ENCODE data around the gene RALGAPA2. TPM values are rescaled to one million over a fixed set of nuclear protein-coding genes. Genes with fewer than 3 reads are reported as not detected.

RALGAPA2 gene
- total RNA-seq, 1 experiment from 2014 or later = 18.2 TPM

GRCh38 chr20:20679316-20679715 lies 33.1 kb downstream of the RALGAPA2 start:
- H3K36me3 Mint-ChIP-seq = peaks cover 12% of the 10 kb centered on the region
- H3K27ac Mint-ChIP-seq = no peak overlapping the region
- POLR2A ChIA-PET = no interaction called here

GRCh38 chr20:20677186-20677585 lies 35.3 kb downstream of the RALGAPA2 start:
- ChIA-PET CTCF (no interaction called here), POLR2A (no interaction called here)
- Mint-ChIP-seq H3K27me3 (ENCODE audit: low read depth) (no peaks in the 10 kb centered on the region), H3K9me3 (peaks cover 8% of the 10 kb centered on the region), H3K4me1 (peaks cover 6% of the 10 kb centered on the region), H3K36me3 (peaks cover 19% of the 10 kb centered on the region), H3K4me3 (no peak overlapping the region), H3K27ac (no peak overlapping the region)
- no peak for DNase-seq (ENCODE audit: low spot score)
- ATAC-seq = no peak
- no peak for TF ChIP-seq ZNF121 (CRISPR knock-in tag; IDR thresholded peaks at IDR 0.05)

More at GRCh38 chr20:20679316-20679715, 33.1 kb downstream of the RALGAPA2 start:
- CTCF ChIA-PET = no interaction called here
- DNase-seq (ENCODE audit: low spot score) (no peak), ATAC-seq (no peak)
- TF ChIP-seq NR1H2 (CRISPR knock-in tag; IDR thresholded peaks at IDR 0.05) = no peak
- TF ChIP-seq FOXK1 (CRISPR knock-in tag; IDR thresholded peaks at IDR 0.05) = no peak
- no peak for TF ChIP-seq PRDM15 (CRISPR knock-in tag; IDR thresholded peaks at IDR 0.05)
- TF ChIP-seq CREM (CRISPR knock-in tag; IDR thresholded peaks at IDR 0.05) = no peak
- no peak for TF ChIP-seq TCF7 (CRISPR knock-in tag; IDR thresholded peaks at IDR 0.05; ENCODE audit: low read depth)
- TF ChIP-seq HMGA2 (CRISPR knock-in tag; IDR thresholded peaks at IDR 0.05) = no peak
- no peak for TF ChIP-seq MAX (CRISPR knock-in tag; IDR thresholded peaks at IDR 0.05)
- TF ChIP-seq JAZF1 (CRISPR knock-in tag; IDR thresholded peaks at IDR 0.05) = no peak
- no peak for TF ChIP-seq IRF2 (CRISPR knock-in tag; IDR thresholded peaks at IDR 0.05; ENCODE audit: borderline replicate concordance, low read depth)
- no peak for TF ChIP-seq GRHL2 (CRISPR knock-in tag; IDR thresholded peaks at IDR 0.05; ENCODE audit: insufficient replicate concordance, severe bottlenecking)
- TF ChIP-seq ZMAT4 (CRISPR knock-in tag; IDR thresholded peaks at IDR 0.05) = no peak
- no peak for TF ChIP-seq E2F5 (CRISPR knock-in tag; IDR thresholded peaks at IDR 0.05)
- Mint-ChIP-seq H3K9me3 (no peaks in the 10 kb centered on the region), H3K4me1 (peaks cover 8% of the 10 kb centered on the region), H3K4me3 (no peak overlapping the region), H3K27me3 (ENCODE audit: low read depth) (no peaks in the 10 kb centered on the region)

- Mint-ChIP-seq H3K27ac (no peak overlapping the region; the same call in 1 of the 2 replicates), H3K36me3 (peaks cover 6% of the 10 kb centered on the region; the same call in 1 of the 2 replicates), H3K4me1 (peaks cover 23% of the 10 kb centered on the region), H3K9me3 (peaks cover 7% of the 10 kb centered on the region), H3K4me3 (no peak overlapping the region), H3K27me3 (ENCODE audit: low read depth) (no peaks in the 10 kb centered on the region)
- POLR2A ChIA-PET = interaction anchor here (0.6 kb wide), 1 partner anchor 682 kb away, joined by 6 read pairs; no protein-coding TSS in a partner anchor
- ATAC-seq (no peak), DNase-seq (ENCODE audit: low spot score) (no peak)
- CTCF ChIA-PET = no interaction called here
- TF ChIP-seq E2F4 (CRISPR knock-in tag; IDR thresholded peaks at IDR 0.05; ENCODE audit: borderline replicate concordance, low read depth) (no peak), MLX (CRISPR knock-in tag; IDR thresholded peaks at IDR 0.05) (no peak), AFF4 (CRISPR knock-in tag; IDR thresholded peaks at IDR 0.05; ENCODE audit: borderline replicate concordance) (no peak), ZBTB21 (CRISPR knock-in tag; IDR thresholded peaks at IDR 0.05; ENCODE audit: borderline replicate concordance) (no peak), EMX1 (CRISPR knock-in tag; IDR thresholded peaks at IDR 0.05) (no peak), ZNF232 (CRISPR knock-in tag; IDR thresholded peaks at IDR 0.05) (no peak), ZBTB43 (CRISPR knock-in tag; IDR thresholded peaks at IDR 0.05) (no peak), SOX15 (CRISPR knock-in tag; IDR thresholded peaks at IDR 0.05) (no peak)
Observed at GRCh38 chr20:20668639-20669038, 43.8 kb downstream of the RALGAPA2 start.
